Gastrocnemius medialis (tissue), 4 donors: ENCODE results near the gene SGK1. TPM values are rescaled to one million over a fixed set of nuclear protein-coding genes. Genes with fewer than 3 reads are reported as not detected.
A peak's percentile ranks its signal among the peaks of the same experiment; 100 is the strongest.

ENCODE experiments used
- ATAC-seq, 2 donors: fragments of 150-250 bp; one replicate each; pipeline ENCODE4 v1.9.1; 2016
- DNase-seq, 2 donors: peaks; one replicate each; pipeline ENCODE4 v3.0.0-alpha.2; 2019
- H3K27ac ChIP-seq, 4 donors: fragments of 200-600 bp; sonication (generic); 1 replicate in 1 of 4; 2 replicates in 3 of 4; pipeline ENCODE4 v1.5.1; 2016 to 2018; ENCODE audit warnings: mild to moderate bottlenecking in 2 of 4, moderate library complexity in 1 of 4
- H3K27me3 ChIP-seq, 3 donors: fragments of 200-600 bp; sonication (generic) in 2 of 3; 1 replicate in 1 of 3; 2 replicates in 2 of 3; pipeline versions ENCODE4 v1.5.1 to v1.6.0; 2016 to 2019; ENCODE audit warnings: mild to moderate bottlenecking in 1 of 3, moderate library complexity in 1 of 3
- H3K36me3 ChIP-seq, 2 donors: fragments of 200-600 bp; sonication (generic) in 1 of 2; one replicate each; pipeline ENCODE4 v1.5.1; 2017 to 2018
- H3K4me1 ChIP-seq, 2 donors: fragments of 200-600 bp; sonication (generic) in 1 of 2; one replicate each; pipeline ENCODE4 v1.5.1; 2016 to 2017; ENCODE audit warnings: mild to moderate bottlenecking in 2 of 2
- H3K4me3 ChIP-seq, 4 donors: fragments of 200-600 bp; sonication (generic) in 3 of 4; 1 replicate in 1 of 4; 2 replicates in 3 of 4; pipeline ENCODE4 v1.5.1; 2016 to 2019; ENCODE audit warnings: mild to moderate bottlenecking in 2 of 4
- H3K9me3 ChIP-seq, 3 donors: fragments of 200-600 bp; sonication (generic) in 2 of 3; 1 replicate in 1 of 3; 2 replicates in 2 of 3; pipeline ENCODE4 v1.5.1; 2016 to 2019
- POLR2A ChIP-seq, 2 donors: fragments of 450-650 bp; IDR thresholded peaks; one replicate each; pipeline ENCODE4 v1.6.1; 2017; ENCODE audit warnings: antibody characterized with exemption in 2 of 2, mild to moderate bottlenecking in 2 of 2, moderate library complexity in 2 of 2
- in situ Hi-C, 4 donors: fragments of 200-750 bp; cut with MboI; loops; one replicate each; pipeline versions ENCODE4 v1.15.0 to v1.8.0; 2017; ENCODE audit warnings: low sequenced_read_pairs in 4 of 4
- intact Hi-C: fragments of 100-400 bp; cut with DNase I; formaldehyde crosslinking; loops from one replicate; pipeline ENCODE4 v1.15.1; 2023; ENCODE audit warnings: low total_unique reads
- total RNA-seq, 4 donors: library from RNA; depleted of rRNA; stranded (reverse); fragments of >200 nt; gene quantifications; one replicate each; pipeline versions ENCODE4 v1.1.0 to v1.2.3, GENCODE V29; 2016
- TF ChIP-seq, protein P1 (sequence below), 5 experiments: fragments of 450-650 bp in 3 of 5; fragments of 200-600 bp in 2 of 5; sonication (generic) in 2 of 5; IDR thresholded peaks in 4 of 5; conservative IDR thresholded peaks in 1 of 5; 1 replicate in 4 of 5; 2 replicates in 1 of 5; pipeline ENCODE4 v1.5.1; 2016 to 2019; ENCODE audit warnings: antibody characterized with exemption in 5 of 5, mild to moderate bottlenecking in 3 of 5, moderate library complexity in 3 of 5

SGK1 gene
- total RNA-seq, 4 donors from 2014 or later: 43.7 to 100 (median 56.2) TPM

GRCh38 chr6:134343066-134343465 lies 25.2 kb upstream of the SGK1 start:
- no peak for TF ChIP-seq POLR2A (IDR thresholded peaks at IDR 0.05)
- TF ChIP-seq, protein P1, sequence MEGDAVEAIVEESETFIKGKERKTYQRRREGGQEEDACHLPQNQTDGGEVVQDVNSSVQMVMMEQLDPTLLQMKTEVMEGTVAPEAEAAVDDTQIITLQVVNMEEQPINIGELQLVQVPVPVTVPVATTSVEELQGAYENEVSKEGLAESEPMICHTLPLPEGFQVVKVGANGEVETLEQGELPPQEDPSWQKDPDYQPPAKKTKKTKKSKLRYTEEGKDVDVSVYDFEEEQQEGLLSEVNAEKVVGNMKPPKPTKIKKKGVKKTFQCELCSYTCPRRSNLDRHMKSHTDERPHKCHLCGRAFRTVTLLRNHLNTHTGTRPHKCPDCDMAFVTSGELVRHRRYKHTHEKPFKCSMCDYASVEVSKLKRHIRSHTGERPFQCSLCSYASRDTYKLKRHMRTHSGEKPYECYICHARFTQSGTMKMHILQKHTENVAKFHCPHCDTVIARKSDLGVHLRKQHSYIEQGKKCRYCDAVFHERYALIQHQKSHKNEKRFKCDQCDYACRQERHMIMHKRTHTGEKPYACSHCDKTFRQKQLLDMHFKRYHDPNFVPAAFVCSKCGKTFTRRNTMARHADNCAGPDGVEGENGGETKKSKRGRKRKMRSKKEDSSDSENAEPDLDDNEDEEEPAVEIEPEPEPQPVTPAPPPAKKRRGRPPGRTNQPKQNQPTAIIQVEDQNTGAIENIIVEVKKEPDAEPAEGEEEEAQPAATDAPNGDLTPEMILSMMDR (IDR thresholded peaks at IDR 0.05 in 4 of 5, conservative IDR thresholded peaks at IDR 0.05 in 1 of 5): no peak
- intact Hi-C loops (loop anchor here (10.0 kb wide), 2 partner anchors 292 to 482 kb away; no protein-coding TSS in a partner anchor), in situ Hi-C loops (no loop called here)
- Histone ChIP-seq H3K4me1 (peaks cover 15 to 25% of the 10 kb centered on the region in 2 donors), H3K27me3 (no peaks in the 10 kb centered on the region), H3K9me3 (no peaks in the 10 kb centered on the region), H3K36me3 (no peaks in the 10 kb centered on the region), H3K27ac (peak overlapping the region; percentile 25 to 63 (median 47)), H3K4me3 (no peak overlapping the region)
- peak in 1 of 2 donors; percentile 9 for ATAC-seq
- no peak for DNase-seq

- no peak for TF ChIP-seq POLR2A (IDR thresholded peaks at IDR 0.05)
- TF ChIP-seq, protein P1 (IDR thresholded peaks at IDR 0.05 in 4 of 5, conservative IDR thresholded peaks at IDR 0.05 in 1 of 5): no peak
- Histone ChIP-seq H3K36me3 (no peaks in the 10 kb centered on the region), H3K27ac (peak overlapping the region in 2 of 4 donors; percentile 6 to 47), H3K9me3 (no peaks in the 10 kb centered on the region), H3K4me1 (peaks cover 15% of the 10 kb centered on the region in 2 donors), H3K4me3 (no peak overlapping the region), H3K27me3 (no peaks in the 10 kb centered on the region)
- DNase-seq: no peak
- in situ Hi-C loops: no loop called here
- ATAC-seq: no peak
- intact Hi-C loops: loop anchor here (10.0 kb wide), 2 partner anchors 293 to 483 kb away; no protein-coding TSS in a partner anchor
These were observed 24.2 kb upstream of the SGK1 start for GRCh38 chr6:134341999-134342567.

DNA sequence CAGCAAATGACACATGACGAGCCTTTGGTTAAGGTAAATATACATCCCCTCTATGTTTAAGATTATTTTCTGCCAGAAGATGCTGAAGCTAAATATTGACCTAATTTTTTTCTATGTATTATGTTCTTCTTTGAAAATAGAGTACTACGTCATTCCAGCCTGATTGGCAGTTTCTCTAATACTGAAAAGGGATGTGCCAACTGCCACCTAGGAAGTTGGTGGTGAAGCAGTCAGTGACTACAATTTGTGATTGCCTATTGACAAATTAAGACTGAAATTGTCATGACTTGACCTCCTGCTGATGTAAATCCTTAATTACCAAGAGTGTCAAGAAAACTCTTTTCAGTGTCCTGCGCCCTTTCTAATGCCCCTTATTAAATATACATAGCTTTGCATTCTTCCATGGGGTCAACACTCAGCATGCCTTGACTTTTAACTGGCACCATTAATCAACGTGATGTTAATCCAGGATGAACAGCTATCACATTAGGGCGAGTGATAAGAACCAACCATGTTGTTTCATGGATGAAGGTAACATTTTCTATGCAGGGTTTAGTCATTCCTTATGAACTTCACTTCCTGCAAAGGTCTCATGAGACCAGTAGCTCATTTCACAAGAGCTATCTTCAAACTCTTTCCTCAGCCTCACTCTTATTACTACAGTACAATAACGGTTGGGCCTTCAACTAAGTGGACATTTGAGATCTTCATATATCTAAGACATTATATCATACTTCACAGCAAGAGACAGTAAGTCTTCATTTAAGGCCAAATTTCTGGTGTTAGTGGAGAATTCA lies 22.5 kb upstream of the SGK1 start:
- DNase-seq (no peak), ATAC-seq (no peak)
- no peaks in the 10 kb centered on the region for H3K27me3 ChIP-seq
- H3K4me3 ChIP-seq: no peak overlapping the region
- no peaks in the 10 kb centered on the region for H3K9me3 ChIP-seq
- no peak for TF ChIP-seq POLR2A (IDR thresholded peaks at IDR 0.05)
- TF ChIP-seq, protein P1 (IDR thresholded peaks at IDR 0.05 in 4 of 5, conservative IDR thresholded peaks at IDR 0.05 in 1 of 5): no peak
- in situ Hi-C loops: no loop called here
- no peaks in the 10 kb centered on the region for H3K36me3 ChIP-seq
- no peak overlapping the region for H3K27ac ChIP-seq
- H3K4me1 ChIP-seq: peaks cover 4 to 6% of the 10 kb centered on the region in 2 donors
- intact Hi-C loops: loop anchor here (10.0 kb wide), 2 partner anchors 294 to 484 kb away; no protein-coding TSS in a partner anchor

GRCh38 chr6:134339216-134339615 lies 21.3 kb upstream of the SGK1 start:
- no peaks in the 10 kb centered on the region for H3K36me3 ChIP-seq
- H3K27me3 ChIP-seq: no peaks in the 10 kb centered on the region
- ATAC-seq: no peak
- no peak overlapping the region for H3K4me3 ChIP-seq
- H3K27ac ChIP-seq: no peak overlapping the region
- in situ Hi-C loops (no loop called here), intact Hi-C loops (no loop called here)
- TF ChIP-seq POLR2A (IDR thresholded peaks at IDR 0.05): no peak
- TF ChIP-seq, protein P1 (IDR thresholded peaks at IDR 0.05 in 4 of 5, conservative IDR thresholded peaks at IDR 0.05 in 1 of 5): no peak
- DNase-seq: no peak
- peaks cover 0 to 2% of the 10 kb centered on the region in 2 donors for H3K4me1 ChIP-seq
- no peaks in the 10 kb centered on the region for H3K9me3 ChIP-seq
